Kidney epithelial cell (primary cell): ENCODE data around the gene TK1. TPM values are rescaled to one million over a fixed set of nuclear protein-coding genes. Genes with fewer than 3 reads are reported as not detected.

Experiments used
- DNase-seq: peaks from one replicate; pipeline ENCODE4 v3.0.0-alpha.2; 2010; ENCODE audit warnings: low read depth
- H3K27me3 ChIP-seq: 2 replicates; pipeline ENCODE4 v1.6.0; 2011; ENCODE audit warnings: low read length; ENCODE audit not compliant: control insufficient read depth, insufficient read depth
- H3K36me3 ChIP-seq: 2 replicates; pipeline ENCODE4 v1.5.1; 2011; ENCODE audit warnings: low read length; ENCODE audit not compliant: control insufficient read depth, insufficient read depth
- H3K4me3 ChIP-seq: 2 replicates; pipeline ENCODE4 v1.5.1; 2011; ENCODE audit warnings: low read depth, mild to moderate bottlenecking, control low read depth, low read length
- CTCF ChIP-seq: IDR thresholded peaks from 2 replicates; pipeline ENCODE4 v1.5.1; 2011; ENCODE audit warnings: mild to moderate bottlenecking, moderate library complexity, low read length, control low read depth, inconsistent platforms; ENCODE audit not compliant: insufficient read depth, poor library complexity, severe bottlenecking
- total RNA-seq: library from RNA; depleted of rRNA; stranded (reverse); fragments of >200 nt; gene quantifications from 2 replicates; pipeline ENCODE4 v1.2.3, GENCODE V29; 2015

TK1 gene
- total RNA-seq, 1 donor from 2014 or later: 15.0 TPM

- Histone ChIP-seq H3K36me3 (no peaks in the 10 kb centered on the region), H3K27me3 (no peaks in the 10 kb centered on the region), H3K4me3 (peak within 1 kb of the TSS; percentile 73)
- TF ChIP-seq CTCF: no peak
- DNase-seq: no peak
Measured at GRCh38 chr17:78168242-78168902, 18.5 kb downstream of the TK1 start, which contains the start of gene SYNGR2. TSS of gene SYNGR2 (plus strand) at chr17:78168581. CDS start at chr17:78168617, 36 bp downstream.

- Histone ChIP-seq H3K27me3 (no peaks in the 10 kb centered on the region), H3K36me3 (no peaks in the 10 kb centered on the region), H3K4me3 (no peak overlapping the region)
- DNase-seq: no peak
- no peak for TF ChIP-seq CTCF
Measured at GRCh38 chr17:78166416-78166815, 20.4 kb downstream of the TK1 start.

GRCh38 chr17:78164748-78165607, 21.9 kb downstream of the TK1 start:
- no peaks in the 10 kb centered on the region for H3K36me3 ChIP-seq
- DNase-seq: no peak
- H3K4me3 ChIP-seq: no peak overlapping the region
- no peaks in the 10 kb centered on the region for H3K27me3 ChIP-seq
- no peak for TF ChIP-seq CTCF

GRCh38 chr17:78163881-78164747, 22.7 kb downstream of the TK1 start:
- H3K36me3 ChIP-seq: no peaks in the 10 kb centered on the region
- no peak overlapping the region for H3K4me3 ChIP-seq
- H3K27me3 ChIP-seq: no peaks in the 10 kb centered on the region
- no peak for TF ChIP-seq CTCF
- no peak for DNase-seq

- TF ChIP-seq CTCF: no peak
- Histone ChIP-seq H3K4me3 (no peak overlapping the region), H3K27me3 (no peaks in the 10 kb centered on the region), H3K36me3 (no peaks in the 10 kb centered on the region)
- no peak for DNase-seq
Measured at GRCh38 chr17:78159575-78160158, 27.2 kb downstream of the TK1 start.
